Ascending aorta (tissue), 2 donors: ENCODE data around the gene NGRN. TPM values are rescaled to one million over a fixed set of nuclear protein-coding genes. Genes with fewer than 3 reads are reported as not detected.

Experiments used
- DNase-seq, 2 donors: peaks; one replicate each; pipeline ENCODE4 v3.0.0-alpha.2; 2019; ENCODE audit warnings: low spot score in 2 of 2
- H3K27ac ChIP-seq, 2 donors: fragments of 200-600 bp; sonication (generic); one replicate each; pipeline ENCODE4 v1.5.1; 2016 to 2017; ENCODE audit warnings: mild to moderate bottlenecking in 1 of 2
- H3K27me3 ChIP-seq: fragments of 200-600 bp; sonication (generic); one replicate; pipeline ENCODE4 v1.5.1; 2017
- H3K36me3 ChIP-seq, 2 donors: fragments of 200-600 bp; sonication (generic); one replicate each; pipeline ENCODE4 v1.5.1; 2016
- H3K4me1 ChIP-seq, 2 donors: fragments of 200-600 bp; sonication (generic); one replicate each; pipeline ENCODE4 v1.5.1; 2016 to 2017; ENCODE audit warnings: mild to moderate bottlenecking in 1 of 2
- H3K4me3 ChIP-seq, 2 donors: fragments of 200-600 bp; sonication (generic); one replicate each; pipeline ENCODE4 v1.5.1; 2016 to 2017; ENCODE audit warnings: mild to moderate bottlenecking in 1 of 2
- H3K9me3 ChIP-seq, 2 donors: fragments of 200-600 bp; sonication (generic); one replicate each; pipeline ENCODE4 v1.5.1; 2016
- intact Hi-C: fragments of 100-400 bp; cut with DNase I; formaldehyde crosslinking; loops from one replicate; pipeline ENCODE4 v1.15.1; 2023
- total RNA-seq: library from RNA; depleted of rRNA; stranded (reverse); fragments of >200 nt; gene quantifications from one replicate; pipeline ENCODE4 v1.1.0, GENCODE V29; 2016
- TF ChIP-seq, protein P1 (sequence below), 3 experiments: fragments of 200-600 bp in 2 of 3; fragments of 450-650 bp in 1 of 3; sonication (generic) in 2 of 3; IDR thresholded peaks; one replicate each; pipeline ENCODE4 v1.5.1; 2016 to 2019; ENCODE audit warnings: antibody characterized with exemption in 3 of 3, mild to moderate bottlenecking in 1 of 3, moderate library complexity in 1 of 3

The NGRN gene
- total RNA-seq, 1 donor from 2014 or later, result 58.0 TPM

DNA sequence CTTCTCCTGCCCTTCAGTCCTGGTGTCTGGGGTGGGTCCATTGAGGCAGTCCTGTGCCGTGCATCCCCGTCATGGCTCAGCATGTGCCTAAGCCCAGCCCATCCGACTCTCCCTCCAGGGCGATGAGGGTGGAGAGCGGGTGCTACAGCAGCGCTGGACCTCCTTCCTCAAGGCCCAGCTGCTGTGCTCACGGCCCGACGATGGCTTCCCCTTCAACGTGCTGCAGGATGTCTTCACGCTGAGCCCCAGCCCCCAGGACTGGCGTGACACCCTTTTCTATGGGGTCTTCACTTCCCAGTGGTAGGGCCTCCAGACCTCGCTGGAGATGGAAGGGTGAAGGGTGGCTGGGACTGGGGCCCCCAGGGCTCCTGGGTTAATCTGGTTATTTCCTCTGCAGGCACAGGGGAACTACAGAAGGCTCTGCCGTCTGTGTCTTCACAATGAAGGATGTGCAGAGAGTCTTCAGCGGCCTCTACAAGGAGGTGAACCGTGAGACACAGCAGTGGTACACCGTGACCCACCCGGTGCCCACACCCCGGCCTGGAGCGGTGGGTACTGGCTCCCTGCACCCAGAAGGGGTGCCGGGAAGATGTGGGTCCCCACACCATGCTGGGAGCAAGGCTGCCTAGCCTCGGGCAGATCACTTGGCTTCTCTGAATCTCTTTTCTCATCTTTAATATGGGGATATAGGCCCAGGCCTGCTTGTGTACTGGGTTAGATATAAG, 41.9 kb upstream of the NGRN start:
- H3K4me1 ChIP-seq, result peaks cover 4 to 5% of the 10 kb centered on the region in 2 donors
- H3K4me3 ChIP-seq, result no peak overlapping the region
- TF ChIP-seq, protein P1, sequence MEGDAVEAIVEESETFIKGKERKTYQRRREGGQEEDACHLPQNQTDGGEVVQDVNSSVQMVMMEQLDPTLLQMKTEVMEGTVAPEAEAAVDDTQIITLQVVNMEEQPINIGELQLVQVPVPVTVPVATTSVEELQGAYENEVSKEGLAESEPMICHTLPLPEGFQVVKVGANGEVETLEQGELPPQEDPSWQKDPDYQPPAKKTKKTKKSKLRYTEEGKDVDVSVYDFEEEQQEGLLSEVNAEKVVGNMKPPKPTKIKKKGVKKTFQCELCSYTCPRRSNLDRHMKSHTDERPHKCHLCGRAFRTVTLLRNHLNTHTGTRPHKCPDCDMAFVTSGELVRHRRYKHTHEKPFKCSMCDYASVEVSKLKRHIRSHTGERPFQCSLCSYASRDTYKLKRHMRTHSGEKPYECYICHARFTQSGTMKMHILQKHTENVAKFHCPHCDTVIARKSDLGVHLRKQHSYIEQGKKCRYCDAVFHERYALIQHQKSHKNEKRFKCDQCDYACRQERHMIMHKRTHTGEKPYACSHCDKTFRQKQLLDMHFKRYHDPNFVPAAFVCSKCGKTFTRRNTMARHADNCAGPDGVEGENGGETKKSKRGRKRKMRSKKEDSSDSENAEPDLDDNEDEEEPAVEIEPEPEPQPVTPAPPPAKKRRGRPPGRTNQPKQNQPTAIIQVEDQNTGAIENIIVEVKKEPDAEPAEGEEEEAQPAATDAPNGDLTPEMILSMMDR (IDR thresholded peaks at IDR 0.05), result no peak
- H3K27me3 ChIP-seq, result no peaks in the 10 kb centered on the region
- H3K36me3 ChIP-seq, result peaks cover 39 to 42% of the 10 kb centered on the region in 2 donors
- DNase-seq, result no peak
- H3K9me3 ChIP-seq, result no peaks in the 10 kb centered on the region
- intact Hi-C loops, result loop anchor here (10.0 kb wide), 1 partner anchor 459 kb away; no protein-coding TSS in a partner anchor
- no peak overlapping the region for H3K27ac ChIP-seq

DNA sequence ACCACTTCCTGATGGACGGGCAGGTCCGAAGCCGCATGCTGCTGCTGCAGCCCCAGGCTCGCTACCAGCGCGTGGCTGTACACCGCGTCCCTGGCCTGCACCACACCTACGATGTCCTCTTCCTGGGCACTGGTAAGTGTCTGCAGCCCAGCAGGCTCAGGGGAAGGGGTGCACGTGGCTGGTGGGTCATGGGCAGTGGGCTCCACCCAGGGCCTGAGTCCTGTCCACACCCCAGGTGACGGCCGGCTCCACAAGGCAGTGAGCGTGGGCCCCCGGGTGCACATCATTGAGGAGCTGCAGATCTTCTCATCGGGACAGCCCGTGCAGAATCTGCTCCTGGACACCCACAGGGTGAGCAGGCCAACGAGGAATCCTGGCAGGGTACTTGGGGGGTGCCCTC, 40.4 kb upstream of the NGRN start:
- DNase-seq, result no peak
- intact Hi-C loops, result loop anchor here (10.0 kb wide), 1 partner anchor 460 kb away; no protein-coding TSS in a partner anchor
- TF ChIP-seq, protein P1 (IDR thresholded peaks at IDR 0.05), result no peak
- Histone ChIP-seq H3K27ac (no peak overlapping the region), H3K27me3 (no peaks in the 10 kb centered on the region), H3K4me1 (peaks cover 4 to 5% of the 10 kb centered on the region in 2 donors), H3K9me3 (no peaks in the 10 kb centered on the region), H3K4me3 (no peak overlapping the region), H3K36me3 (peaks cover 50 to 57% of the 10 kb centered on the region in 2 donors)

DNA sequence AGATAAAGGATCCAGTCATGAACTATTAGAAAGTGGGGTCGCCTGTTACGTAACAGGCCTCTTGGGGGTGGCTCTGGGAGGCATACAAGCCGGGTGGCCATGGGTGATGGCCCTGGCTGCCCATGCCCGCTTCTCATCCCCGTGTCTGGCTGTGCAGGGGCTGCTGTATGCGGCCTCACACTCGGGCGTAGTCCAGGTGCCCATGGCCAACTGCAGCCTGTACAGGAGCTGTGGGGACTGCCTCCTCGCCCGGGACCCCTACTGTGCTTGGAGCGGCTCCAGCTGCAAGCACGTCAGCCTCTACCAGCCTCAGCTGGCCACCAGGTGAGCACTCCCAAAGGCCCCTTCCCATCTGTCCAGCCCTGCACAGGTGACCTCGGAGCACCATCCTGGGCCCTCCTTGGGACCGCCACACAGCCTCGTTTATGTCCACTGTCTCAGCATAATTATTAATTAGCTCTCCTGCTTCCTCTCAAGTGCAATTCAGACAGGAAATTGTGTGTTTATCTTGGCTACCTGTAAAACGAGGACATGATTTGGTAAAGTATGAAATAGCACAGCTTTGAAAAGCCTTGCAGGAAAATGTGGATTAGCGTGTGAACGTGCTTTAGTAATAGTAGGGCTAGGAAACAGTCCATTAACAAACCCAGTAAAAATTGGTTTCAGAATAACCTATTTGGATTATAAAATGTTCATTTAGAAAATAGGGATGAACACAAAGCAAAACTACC, 39.8 kb upstream of the NGRN start:
- TF ChIP-seq, protein P1 (IDR thresholded peaks at IDR 0.05), result no peak
- H3K36me3 ChIP-seq, result peaks cover 53 to 62% of the 10 kb centered on the region in 2 donors
- DNase-seq, result no peak
- intact Hi-C loops, result loop anchor here (10.0 kb wide), 1 partner anchor 461 kb away; no protein-coding TSS in a partner anchor
- H3K4me1 ChIP-seq, result peaks cover 4 to 10% of the 10 kb centered on the region in 2 donors
- H3K4me3 ChIP-seq, result no peak overlapping the region
- H3K27ac ChIP-seq, result no peak overlapping the region
- H3K27me3 ChIP-seq, result no peaks in the 10 kb centered on the region
- no peaks in the 10 kb centered on the region for H3K9me3 ChIP-seq

DNA sequence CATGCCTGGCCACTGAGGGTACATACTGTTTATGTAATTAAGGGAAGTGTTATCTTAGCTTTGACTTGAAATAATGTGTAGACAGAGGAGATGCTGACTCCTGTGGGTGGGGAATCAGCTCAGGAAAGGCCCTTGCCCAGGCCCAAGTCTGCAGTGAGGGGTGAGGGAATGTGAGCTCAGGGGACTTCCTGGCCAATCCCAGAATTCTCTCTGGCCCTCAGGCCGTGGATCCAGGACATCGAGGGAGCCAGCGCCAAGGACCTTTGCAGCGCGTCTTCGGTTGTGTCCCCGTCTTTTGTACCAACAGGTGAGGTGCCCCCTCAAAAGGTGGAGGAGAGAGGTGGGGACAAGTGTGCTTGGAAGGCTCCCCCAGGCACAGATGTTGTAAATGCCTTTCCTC, 38.1 kb upstream of the NGRN start:
- no peak overlapping the region for H3K27ac ChIP-seq
- DNase-seq, result no peak
- TF ChIP-seq, protein P1 (IDR thresholded peaks at IDR 0.05), result no peak
- no peaks in the 10 kb centered on the region for H3K27me3 ChIP-seq
- no peaks in the 10 kb centered on the region for H3K9me3 ChIP-seq
- H3K4me1 ChIP-seq, result peaks cover 0 to 15% of the 10 kb centered on the region in 2 donors
- intact Hi-C loops, result loop anchor here (10.0 kb wide), 1 partner anchor 463 kb away; no protein-coding TSS in a partner anchor
- no peak overlapping the region for H3K4me3 ChIP-seq
- peaks cover 57 to 68% of the 10 kb centered on the region in 2 donors for H3K36me3 ChIP-seq

DNA sequence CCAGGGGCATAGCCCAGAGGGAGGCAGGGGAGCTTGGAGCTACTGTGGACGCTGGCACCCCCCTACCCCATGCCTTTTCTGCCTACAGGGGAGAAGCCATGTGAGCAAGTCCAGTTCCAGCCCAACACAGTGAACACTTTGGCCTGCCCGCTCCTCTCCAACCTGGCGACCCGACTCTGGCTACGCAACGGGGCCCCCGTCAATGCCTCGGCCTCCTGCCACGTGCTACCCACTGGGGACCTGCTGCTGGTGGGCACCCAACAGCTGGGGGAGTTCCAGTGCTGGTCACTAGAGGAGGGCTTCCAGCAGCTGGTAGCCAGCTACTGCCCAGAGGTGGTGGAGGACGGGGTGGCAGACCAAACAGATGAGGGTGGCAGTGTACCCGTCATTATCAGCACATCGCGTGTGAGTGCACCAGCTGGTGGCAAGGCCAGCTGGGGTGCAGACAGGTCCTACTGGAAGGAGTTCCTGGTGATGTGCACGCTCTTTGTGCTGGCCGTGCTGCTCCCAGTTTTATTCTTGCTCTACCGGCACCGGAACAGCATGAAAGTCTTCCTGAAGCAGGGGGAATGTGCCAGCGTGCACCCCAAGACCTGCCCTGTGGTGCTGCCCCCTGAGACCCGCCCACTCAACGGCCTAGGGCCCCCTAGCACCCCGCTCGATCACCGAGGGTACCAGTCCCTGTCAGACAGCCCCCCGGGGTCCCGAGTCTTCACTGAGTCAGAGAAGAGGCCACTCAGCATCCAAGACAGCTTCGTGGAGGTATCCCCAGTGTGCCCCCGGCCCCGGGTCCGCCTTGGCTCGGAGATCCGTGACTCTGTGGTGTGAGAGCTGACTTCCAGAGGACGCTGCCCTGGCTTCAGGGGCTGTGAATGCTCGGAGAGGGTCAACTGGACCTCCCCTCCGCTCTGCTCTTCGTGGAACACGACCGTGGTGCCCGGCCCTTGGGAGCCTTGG, 37.4 kb upstream of the NGRN start:
- H3K4me1 ChIP-seq, result peaks cover 0 to 22% of the 10 kb centered on the region in 2 donors
- H3K27ac ChIP-seq, result no peak overlapping the region
- intact Hi-C loops, result loop anchor here (10.0 kb wide), 1 partner anchor 463 kb away; no protein-coding TSS in a partner anchor

More for the DNA sequence above, 37.4 kb upstream of the NGRN start:
- Histone ChIP-seq H3K9me3 (no peaks in the 10 kb centered on the region), H3K36me3 (peaks cover 57 to 68% of the 10 kb centered on the region in 2 donors), H3K4me3 (no peak overlapping the region), H3K27me3 (no peaks in the 10 kb centered on the region)
- DNase-seq, result no peak
- TF ChIP-seq, protein P1 (IDR thresholded peaks at IDR 0.05), result no peak
